ENCODE results near the gene TAF5.

DNA sequence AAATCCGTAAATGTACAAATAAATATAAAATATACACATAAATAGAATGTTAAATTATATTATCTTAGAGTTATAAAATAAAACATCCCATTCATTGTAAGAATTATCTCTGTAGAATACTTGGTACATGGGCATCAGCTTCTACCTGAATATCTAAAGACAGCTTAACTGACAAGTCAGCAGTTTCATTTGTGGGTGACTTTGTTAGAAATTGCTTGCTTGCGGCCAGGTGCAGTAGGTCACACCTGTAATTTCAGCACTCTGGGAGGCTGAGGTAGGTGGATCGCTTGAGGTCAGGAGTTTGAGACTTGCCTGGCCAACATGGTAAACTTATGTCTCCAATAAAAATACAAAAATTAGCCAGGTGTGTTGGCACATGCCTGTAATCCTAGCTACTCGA is 31.4 kb upstream of the TAF5 start:
- TF ChIP-seq, protein P1, sequence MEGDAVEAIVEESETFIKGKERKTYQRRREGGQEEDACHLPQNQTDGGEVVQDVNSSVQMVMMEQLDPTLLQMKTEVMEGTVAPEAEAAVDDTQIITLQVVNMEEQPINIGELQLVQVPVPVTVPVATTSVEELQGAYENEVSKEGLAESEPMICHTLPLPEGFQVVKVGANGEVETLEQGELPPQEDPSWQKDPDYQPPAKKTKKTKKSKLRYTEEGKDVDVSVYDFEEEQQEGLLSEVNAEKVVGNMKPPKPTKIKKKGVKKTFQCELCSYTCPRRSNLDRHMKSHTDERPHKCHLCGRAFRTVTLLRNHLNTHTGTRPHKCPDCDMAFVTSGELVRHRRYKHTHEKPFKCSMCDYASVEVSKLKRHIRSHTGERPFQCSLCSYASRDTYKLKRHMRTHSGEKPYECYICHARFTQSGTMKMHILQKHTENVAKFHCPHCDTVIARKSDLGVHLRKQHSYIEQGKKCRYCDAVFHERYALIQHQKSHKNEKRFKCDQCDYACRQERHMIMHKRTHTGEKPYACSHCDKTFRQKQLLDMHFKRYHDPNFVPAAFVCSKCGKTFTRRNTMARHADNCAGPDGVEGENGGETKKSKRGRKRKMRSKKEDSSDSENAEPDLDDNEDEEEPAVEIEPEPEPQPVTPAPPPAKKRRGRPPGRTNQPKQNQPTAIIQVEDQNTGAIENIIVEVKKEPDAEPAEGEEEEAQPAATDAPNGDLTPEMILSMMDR (IDR thresholded peaks at IDR 0.05; ENCODE audit: poor library complexity, severe bottlenecking), result no peak
- no peak for TF ChIP-seq POLR2AphosphoS5 (IDR thresholded peaks at IDR 0.05)
- TF ChIP-seq EZH2 (IDR thresholded peaks at IDR 0.05; ENCODE audit: borderline replicate concordance, insufficient read depth, low read length, poor library complexity, severe bottlenecking), result no peak
- TF ChIP-seq, protein P2, sequence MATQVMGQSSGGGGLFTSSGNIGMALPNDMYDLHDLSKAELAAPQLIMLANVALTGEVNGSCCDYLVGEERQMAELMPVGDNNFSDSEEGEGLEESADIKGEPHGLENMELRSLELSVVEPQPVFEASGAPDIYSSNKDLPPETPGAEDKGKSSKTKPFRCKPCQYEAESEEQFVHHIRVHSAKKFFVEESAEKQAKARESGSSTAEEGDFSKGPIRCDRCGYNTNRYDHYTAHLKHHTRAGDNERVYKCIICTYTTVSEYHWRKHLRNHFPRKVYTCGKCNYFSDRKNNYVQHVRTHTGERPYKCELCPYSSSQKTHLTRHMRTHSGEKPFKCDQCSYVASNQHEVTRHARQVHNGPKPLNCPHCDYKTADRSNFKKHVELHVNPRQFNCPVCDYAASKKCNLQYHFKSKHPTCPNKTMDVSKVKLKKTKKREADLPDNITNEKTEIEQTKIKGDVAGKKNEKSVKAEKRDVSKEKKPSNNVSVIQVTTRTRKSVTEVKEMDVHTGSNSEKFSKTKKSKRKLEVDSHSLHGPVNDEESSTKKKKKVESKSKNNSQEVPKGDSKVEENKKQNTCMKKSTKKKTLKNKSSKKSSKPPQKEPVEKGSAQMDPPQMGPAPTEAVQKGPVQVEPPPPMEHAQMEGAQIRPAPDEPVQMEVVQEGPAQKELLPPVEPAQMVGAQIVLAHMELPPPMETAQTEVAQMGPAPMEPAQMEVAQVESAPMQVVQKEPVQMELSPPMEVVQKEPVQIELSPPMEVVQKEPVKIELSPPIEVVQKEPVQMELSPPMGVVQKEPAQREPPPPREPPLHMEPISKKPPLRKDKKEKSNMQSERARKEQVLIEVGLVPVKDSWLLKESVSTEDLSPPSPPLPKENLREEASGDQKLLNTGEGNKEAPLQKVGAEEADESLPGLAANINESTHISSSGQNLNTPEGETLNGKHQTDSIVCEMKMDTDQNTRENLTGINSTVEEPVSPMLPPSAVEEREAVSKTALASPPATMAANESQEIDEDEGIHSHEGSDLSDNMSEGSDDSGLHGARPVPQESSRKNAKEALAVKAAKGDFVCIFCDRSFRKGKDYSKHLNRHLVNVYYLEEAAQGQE (IDR thresholded peaks at IDR 0.05; ENCODE audit: borderline replicate concordance), result no peak
- TF ChIP-seq EP300 (conservative IDR thresholded peaks at IDR 0.05; ENCODE audit: poor library complexity, severe bottlenecking), result no peak
- TF ChIP-seq SMC3 (conservative IDR thresholded peaks at IDR 0.05; ENCODE audit: poor library complexity), result no peak
- TF ChIP-seq TAF1 (IDR thresholded peaks at IDR 0.05; ENCODE audit: low read depth), result no peak

All from neural cell (in vitro differentiated cells).